ENCODE measurements around the gene CTBP2. TPM values are rescaled to one million over a fixed set of nuclear protein-coding genes. Genes with fewer than 3 reads are reported as not detected.

The CTBP2 gene
- total and polyA plus RNA-seq, 10 donors, result 6.7 to 74.4 (median 40.1) TPM

DNA sequence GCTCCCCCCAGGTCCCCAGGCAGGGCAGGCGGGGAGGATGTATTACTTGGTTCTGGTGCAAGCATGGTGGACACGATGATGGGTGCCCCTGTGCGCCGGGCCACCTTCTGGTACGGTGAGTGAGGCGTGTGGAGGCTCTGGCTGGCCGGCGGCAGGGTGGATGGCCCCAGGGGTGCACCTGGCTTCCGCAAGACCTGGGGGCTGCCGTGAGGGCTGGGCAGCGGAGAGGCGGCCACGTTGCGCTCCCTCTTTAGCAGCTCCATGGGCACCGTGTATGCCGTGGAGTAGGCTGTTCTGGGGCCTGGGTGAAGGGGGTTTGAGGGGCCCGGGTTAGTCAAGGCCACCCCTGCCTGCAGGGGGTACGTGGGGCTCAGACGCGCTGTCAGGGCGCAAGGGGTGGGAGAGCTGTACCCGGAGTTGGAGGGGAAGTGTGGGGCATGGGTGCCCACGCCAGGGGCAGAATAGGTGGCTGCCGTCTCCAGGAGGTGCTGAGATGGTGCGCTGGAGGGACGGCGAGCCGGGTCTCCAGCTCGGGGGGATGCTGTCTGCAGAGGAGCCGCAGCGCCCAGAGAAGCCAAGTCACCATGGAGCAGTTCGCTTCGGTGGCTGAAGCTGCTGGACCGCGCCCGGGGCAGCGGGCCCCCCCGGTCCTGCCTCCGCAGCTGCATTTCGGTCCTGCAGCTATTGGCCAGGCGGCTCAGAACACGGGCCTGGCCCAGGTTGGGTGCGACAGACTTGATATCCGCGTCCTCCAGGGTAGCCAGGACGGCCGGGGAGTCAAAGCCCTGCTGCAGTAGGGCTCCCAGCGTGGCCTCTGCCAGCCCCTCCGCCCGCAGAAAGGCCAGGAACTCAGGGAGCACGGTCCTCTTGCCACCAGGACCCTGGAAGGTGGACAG is 134.1 kb downstream of the CTBP2 start:
- TF ChIP-seq, protein P1, sequence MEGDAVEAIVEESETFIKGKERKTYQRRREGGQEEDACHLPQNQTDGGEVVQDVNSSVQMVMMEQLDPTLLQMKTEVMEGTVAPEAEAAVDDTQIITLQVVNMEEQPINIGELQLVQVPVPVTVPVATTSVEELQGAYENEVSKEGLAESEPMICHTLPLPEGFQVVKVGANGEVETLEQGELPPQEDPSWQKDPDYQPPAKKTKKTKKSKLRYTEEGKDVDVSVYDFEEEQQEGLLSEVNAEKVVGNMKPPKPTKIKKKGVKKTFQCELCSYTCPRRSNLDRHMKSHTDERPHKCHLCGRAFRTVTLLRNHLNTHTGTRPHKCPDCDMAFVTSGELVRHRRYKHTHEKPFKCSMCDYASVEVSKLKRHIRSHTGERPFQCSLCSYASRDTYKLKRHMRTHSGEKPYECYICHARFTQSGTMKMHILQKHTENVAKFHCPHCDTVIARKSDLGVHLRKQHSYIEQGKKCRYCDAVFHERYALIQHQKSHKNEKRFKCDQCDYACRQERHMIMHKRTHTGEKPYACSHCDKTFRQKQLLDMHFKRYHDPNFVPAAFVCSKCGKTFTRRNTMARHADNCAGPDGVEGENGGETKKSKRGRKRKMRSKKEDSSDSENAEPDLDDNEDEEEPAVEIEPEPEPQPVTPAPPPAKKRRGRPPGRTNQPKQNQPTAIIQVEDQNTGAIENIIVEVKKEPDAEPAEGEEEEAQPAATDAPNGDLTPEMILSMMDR (IDR thresholded peaks at IDR 0.05 in 8 of 11, conservative IDR thresholded peaks at IDR 0.05 in 3 of 11), result no peak
- no peak for TF ChIP-seq POLR2AphosphoS5 (IDR thresholded peaks at IDR 0.05)
- no peak for TF ChIP-seq POLR2A (IDR thresholded peaks at IDR 0.05)
- H3K27ac ChIP-seq, result no peak overlapping the region
- peaks cover 0 to 52% (median 13%) of the 10 kb centered on the region in 6 donors for H3K4me1 ChIP-seq
- intact Hi-C loops (cut with DNase I; ENCODE audit: low total_unique reads), result no loop called here
- DNase-seq, result no peak
- WGBS, 5 donors, result 89 to 98% (median 94%) methylated on average over 13 to 51 of the region's 51 CpGs
- peaks cover 0 to 5% (median 0%) of the 10 kb centered on the region in 7 donors for H3K27me3 ChIP-seq (replicated peaks in 1 of 7)
- no peak overlapping the region for H3K4me3 ChIP-seq
- peaks cover 0 to 62% (median 10%) of the 10 kb centered on the region in 6 donors for H3K36me3 ChIP-seq
- no peaks in the 10 kb centered on the region for H3K9me3 ChIP-seq

DNA sequence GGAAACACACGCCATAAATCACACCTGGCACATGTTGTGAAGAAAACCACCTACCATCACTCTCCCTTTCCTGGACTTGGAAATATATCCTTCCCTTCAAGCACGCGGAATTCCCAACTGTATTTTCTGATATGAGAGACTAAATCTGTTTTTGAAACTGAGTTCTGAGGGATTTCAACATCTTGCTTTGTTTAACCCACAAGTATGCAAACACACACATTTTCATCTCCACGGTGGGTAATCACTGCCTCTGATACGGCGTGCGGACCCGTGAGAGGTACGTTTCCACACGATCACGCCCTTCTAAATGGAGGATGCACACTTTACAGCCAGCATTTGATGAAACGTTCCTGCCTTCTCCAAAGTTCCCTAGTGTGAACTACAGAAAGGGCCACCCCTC is 135.0 kb downstream of the CTBP2 start:
- no peak overlapping the region for H3K27ac ChIP-seq
- no peak for DNase-seq

DNA sequence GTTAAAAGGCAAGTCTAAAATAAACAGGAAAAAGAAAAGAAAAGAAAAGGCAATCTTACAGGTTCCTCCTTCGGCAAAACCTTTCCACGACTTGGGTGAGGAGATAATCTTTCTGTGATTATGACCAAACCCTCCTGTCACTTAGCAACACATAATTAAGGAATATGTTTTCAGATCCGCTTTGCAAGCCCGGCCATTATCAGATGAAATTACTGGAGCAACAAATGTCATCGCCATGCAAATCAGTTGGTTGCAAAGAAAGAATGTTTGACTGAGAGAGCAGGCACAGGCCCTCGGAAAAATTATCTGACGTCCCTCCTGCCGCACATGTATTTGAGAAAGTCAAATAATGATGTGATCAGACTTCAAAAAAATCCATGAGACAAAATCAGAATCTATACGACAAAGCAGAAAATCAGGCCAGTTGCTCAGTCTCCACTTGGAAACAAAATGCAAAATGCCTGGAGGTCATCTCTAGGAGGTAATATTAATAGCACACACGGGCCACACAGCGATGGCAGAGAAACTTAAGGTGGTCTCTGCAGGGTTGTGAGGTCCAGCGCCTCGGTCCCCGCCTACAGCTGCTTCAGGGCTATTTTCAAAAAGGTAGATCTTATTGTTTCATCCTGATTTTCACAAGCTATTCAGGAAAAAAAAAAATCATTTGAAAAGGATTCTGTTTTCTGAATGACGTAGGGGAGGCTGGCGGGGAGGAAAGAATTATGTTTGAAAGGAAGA is 135.7 kb downstream of the CTBP2 start:
- H3K4me1 ChIP-seq, result peaks cover 0 to 41% (median 13%) of the 10 kb centered on the region in 6 donors
- DNase-seq, result no peak

More for the DNA sequence above, 135.0 kb downstream of the CTBP2 start:
- Histone ChIP-seq H3K4me3 (no peak overlapping the region), H3K4me1 (peaks cover 0 to 44% (median 13%) of the 10 kb centered on the region in 6 donors), H3K27me3 (replicated peaks in 1 of 7) (peaks cover 0 to 5% (median 0%) of the 10 kb centered on the region in 7 donors), H3K9me3 (no peaks in the 10 kb centered on the region), H3K36me3 (peaks cover 0 to 67% (median 10%) of the 10 kb centered on the region in 6 donors)
- intact Hi-C loops (cut with DNase I; ENCODE audit: low total_unique reads), result no loop called here
- WGBS, 5 donors, result 62 to 73% (median 69%) methylated on average over 12 of the region's 12 CpGs
- TF ChIP-seq POLR2AphosphoS5 (IDR thresholded peaks at IDR 0.05) (no peak), POLR2A (IDR thresholded peaks at IDR 0.05) (no peak)
- TF ChIP-seq, protein P1 (IDR thresholded peaks at IDR 0.05 in 8 of 11, conservative IDR thresholded peaks at IDR 0.05 in 3 of 11), result no peak

More for the DNA sequence above, 135.7 kb downstream of the CTBP2 start:
- intact Hi-C loops (cut with DNase I; ENCODE audit: low total_unique reads), result no loop called here
- 80 to 85% (median 84%) methylated on average over 16 of the region's 16 CpGs for WGBS, 5 donors
- Histone ChIP-seq H3K27ac (no peak overlapping the region), H3K4me3 (no peak overlapping the region), H3K36me3 (peaks cover 0 to 64% (median 10%) of the 10 kb centered on the region in 6 donors), H3K27me3 (replicated peaks in 1 of 7) (peaks cover 0 to 5% (median 0%) of the 10 kb centered on the region in 7 donors), H3K9me3 (peaks cover 0 to 3% (median 0%) of the 10 kb centered on the region in 8 donors)
- TF ChIP-seq POLR2A (IDR thresholded peaks at IDR 0.05) (no peak), POLR2AphosphoS5 (IDR thresholded peaks at IDR 0.05) (no peak)
- TF ChIP-seq, protein P1 (IDR thresholded peaks at IDR 0.05 in 8 of 11, conservative IDR thresholded peaks at IDR 0.05 in 3 of 11), result no peak

All from spleen (tissue), 11 donors.